Gastrocnemius medialis (tissue), 4 donors: ENCODE data around the gene MUSTN1.

Source experiments
- POLR2A ChIP-seq, 2 donors: fragments of 450-650 bp; IDR thresholded peaks; one replicate each; pipeline ENCODE4 v1.6.1; 2017; ENCODE audit warnings: antibody characterized with exemption in 2 of 2, mild to moderate bottlenecking in 2 of 2, moderate library complexity in 2 of 2
- TF ChIP-seq, protein P1 (sequence below), 5 experiments: fragments of 450-650 bp in 3 of 5; fragments of 200-600 bp in 2 of 5; sonication (generic) in 2 of 5; IDR thresholded peaks in 4 of 5; conservative IDR thresholded peaks in 1 of 5; 1 replicate in 4 of 5; 2 replicates in 1 of 5; pipeline ENCODE4 v1.5.1; 2016 to 2019; ENCODE audit warnings: antibody characterized with exemption in 5 of 5, mild to moderate bottlenecking in 3 of 5, moderate library complexity in 3 of 5

- TF ChIP-seq, protein P1, sequence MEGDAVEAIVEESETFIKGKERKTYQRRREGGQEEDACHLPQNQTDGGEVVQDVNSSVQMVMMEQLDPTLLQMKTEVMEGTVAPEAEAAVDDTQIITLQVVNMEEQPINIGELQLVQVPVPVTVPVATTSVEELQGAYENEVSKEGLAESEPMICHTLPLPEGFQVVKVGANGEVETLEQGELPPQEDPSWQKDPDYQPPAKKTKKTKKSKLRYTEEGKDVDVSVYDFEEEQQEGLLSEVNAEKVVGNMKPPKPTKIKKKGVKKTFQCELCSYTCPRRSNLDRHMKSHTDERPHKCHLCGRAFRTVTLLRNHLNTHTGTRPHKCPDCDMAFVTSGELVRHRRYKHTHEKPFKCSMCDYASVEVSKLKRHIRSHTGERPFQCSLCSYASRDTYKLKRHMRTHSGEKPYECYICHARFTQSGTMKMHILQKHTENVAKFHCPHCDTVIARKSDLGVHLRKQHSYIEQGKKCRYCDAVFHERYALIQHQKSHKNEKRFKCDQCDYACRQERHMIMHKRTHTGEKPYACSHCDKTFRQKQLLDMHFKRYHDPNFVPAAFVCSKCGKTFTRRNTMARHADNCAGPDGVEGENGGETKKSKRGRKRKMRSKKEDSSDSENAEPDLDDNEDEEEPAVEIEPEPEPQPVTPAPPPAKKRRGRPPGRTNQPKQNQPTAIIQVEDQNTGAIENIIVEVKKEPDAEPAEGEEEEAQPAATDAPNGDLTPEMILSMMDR (IDR thresholded peaks at IDR 0.05 in 4 of 5, conservative IDR thresholded peaks at IDR 0.05 in 1 of 5) = no peak
- TF ChIP-seq POLR2A (IDR thresholded peaks at IDR 0.05) = no peak
Observed at GRCh38 chr3:52871761-52872160, 36.9 kb upstream of the MUSTN1 start.
